ENCODE measurements around the gene HSD3B1.
A peak's percentile ranks its signal among the peaks of the same experiment; 100 is the strongest.

HSD3B1 gene

DNA sequence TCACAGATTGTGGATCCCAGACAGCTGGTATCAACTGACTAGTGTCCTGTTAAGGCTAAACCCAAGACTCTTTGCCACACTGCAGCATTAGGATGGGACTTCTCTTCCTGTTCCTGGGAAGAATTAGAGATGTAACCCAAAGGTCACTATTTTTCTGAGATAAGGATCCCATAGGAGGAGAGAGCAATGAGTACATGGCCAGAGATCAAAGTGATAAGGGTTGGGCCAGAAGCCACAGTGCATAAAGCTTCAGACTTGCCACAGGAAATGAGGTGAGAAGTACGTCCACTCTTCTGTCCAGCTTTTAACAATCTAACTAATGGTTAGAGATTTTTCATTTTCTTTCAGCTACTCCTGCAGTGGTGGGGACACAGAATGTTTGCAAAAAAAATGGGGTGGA is at the start of gene HSD3B1:
Gene HSD3B1 (plus strand): TSS at position 270 of the 400 bp plus-strand sequence. CDS start 267 bp downstream, outside the sequence.
- DNase-seq: no peak

DNA sequence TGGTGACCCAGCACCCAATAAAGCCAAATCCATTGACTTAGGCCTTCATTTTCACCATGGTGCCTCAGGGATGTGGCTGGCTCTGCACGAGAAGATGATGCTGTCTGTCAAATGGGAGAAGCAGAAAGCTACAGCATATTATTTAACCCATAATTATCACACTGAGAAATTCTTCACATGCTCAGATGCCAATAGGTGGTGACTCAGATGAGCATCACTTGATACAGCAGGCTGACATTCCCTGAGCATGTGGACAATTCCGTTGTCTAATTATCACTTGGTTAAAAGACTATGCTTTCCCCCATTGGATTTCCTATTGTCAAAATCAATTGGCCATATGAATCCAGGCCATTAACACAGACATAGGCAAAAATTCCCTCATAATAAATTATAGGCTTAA is 44.0 kb upstream of the HSD3B1 start:
- no peak for DNase-seq

DNA sequence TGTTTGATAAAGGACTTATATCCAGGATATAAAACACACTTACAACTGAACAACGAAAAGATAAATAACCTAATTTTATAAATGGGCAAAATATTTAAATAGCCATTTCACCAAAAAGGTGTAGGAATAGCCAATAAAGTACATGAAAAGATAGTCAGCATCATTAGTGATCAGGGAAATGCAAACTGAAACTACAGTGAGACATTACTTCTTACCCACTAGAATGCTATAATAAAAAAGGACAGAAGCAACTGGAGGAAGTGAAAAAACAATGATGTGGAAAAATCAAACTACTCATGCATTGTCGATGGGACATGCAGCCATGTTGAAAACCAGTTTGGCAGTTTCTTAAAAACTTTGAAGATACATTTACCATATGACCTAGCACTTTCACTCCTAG is 43.4 kb upstream of the HSD3B1 start:
- DNase-seq: no peak

DNA sequence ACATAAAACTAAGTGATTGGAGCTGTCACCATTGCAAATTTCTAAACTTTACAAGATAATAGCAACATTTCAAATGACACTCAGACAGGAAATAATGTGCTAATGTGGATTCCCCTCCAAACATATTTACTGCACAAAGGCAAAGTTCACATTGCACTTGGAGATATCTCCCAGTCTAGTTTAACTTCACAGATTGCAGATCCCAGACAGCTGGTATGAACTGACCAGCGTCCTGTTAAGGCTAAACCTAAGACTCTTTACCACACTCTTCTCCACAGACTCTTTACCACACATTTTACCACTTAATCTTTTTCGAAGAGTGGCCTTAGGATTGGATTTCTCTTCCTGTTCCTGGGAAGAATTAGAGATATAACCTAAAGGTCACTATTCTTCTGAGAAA is 40.6 kb upstream of the HSD3B1 start:
- no peak for DNase-seq

DNA sequence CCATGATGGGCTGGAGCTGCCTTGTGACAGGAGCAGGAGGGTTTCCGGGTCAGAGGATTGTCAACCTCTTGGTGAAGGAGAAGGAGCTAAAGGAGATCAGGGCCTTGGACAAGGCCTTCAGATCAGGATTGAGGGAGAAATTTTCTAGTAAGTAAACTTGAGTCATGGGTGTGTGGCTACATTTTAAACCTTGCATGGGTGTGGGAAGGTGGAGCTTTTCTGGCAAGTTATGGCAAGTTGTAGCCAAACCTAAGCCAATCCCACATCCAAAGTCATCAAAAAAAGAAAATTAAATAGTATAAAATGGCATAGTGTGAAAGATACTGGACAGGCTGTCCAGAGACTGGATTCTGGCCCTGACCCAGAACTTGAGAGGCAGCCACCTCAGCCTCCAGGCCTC is 39.8 kb upstream of the HSD3B1 start:
- DNase-seq: no peak

DNA sequence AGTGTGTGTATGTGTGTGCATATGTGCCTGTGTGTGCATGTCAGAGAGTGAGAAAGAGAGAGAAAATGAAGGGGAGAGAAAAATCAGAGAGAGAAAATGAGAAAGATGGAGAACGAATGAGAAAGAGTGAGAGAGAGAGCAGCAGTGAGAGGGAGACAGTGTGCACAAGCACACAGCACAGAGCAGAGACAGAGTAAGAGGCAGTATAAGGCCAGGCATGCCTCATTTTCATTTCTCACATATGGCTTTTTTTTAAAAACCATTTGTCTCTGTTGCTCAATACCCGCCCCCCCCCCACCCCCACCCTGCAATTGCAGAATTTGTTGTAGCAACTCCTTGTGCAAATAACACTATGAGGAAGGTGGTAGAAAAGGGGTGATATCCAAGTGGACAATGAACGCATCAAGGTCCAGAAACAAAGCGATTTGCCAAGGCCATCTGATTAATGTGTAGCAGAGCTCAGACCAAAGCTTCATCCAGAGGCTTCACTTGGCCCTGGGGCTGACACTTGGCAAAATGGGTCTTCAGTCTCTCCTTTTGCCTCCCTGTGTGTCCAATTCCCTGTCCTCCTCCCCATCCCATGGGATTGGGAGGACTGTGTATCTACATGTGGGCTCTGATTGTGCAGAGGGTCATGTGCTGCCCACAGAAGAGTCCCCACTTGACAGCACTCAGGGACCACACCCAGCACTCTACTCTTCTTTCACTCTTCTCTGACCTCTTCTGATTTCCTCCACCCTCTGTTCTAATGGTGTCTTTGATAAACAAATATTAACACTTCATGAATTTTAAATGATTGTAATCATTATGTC is 38.9 kb upstream of the HSD3B1 start:
- DNase-seq: no peak

DNA sequence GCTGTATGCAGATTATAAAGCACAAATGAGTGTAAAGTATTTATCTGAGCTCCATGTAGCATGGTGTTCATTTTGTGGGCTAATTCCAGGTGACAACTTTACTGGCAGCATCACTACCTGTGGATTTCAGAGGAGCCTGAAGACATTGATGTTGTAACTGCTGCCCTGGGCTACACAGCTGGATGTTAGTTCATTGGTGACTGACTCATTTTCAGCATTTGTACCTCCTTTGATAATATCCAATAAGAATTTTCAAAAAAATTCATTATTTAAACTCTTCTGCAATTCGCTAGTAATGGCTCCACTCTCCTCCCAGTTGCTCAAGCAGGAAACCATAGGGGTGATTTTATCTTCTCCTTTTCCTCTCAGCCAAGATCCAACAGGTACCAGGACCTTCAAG is 37.3 kb upstream of the HSD3B1 start:
- no peak for DNase-seq

DNA sequence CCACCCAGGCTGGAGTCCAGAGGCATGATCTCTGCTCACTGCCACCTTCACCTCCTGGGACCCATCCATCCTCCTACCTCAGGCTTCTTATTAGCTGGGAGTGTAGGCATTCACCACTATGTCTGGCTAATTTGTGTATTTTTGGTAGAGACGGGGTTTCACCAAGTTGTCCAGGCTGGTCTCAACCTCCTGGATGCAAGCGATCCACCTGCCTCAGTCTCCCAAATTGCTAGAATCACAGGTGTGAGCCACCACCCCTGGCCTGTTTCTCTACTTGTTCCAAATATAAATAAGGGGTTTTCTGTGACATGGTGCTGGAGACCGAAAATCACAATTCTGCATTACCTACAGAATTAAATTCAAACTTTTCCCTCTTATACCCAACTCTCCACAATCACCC is 36.6 kb upstream of the HSD3B1 start:
- DNase-seq: no peak

DNA sequence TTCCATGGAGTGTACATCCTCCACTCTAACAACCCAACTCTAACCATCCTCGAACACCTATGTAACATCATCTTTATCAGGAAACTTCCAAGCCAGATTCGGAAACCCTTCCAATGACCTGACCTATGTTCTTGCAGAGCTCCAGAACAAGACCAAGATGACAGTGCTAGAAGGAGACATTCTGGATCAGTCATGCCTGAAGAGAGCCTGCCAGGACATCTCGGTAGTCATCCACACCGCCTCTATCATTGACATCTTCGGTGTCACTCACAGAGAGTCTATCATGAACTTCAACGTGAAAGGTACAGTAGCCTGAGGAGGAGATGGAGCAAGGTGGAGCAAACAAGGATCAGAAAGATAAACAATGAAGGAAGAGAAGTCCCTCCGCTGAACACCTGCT is 36.1 kb upstream of the HSD3B1 start:
- no peak for DNase-seq

DNA sequence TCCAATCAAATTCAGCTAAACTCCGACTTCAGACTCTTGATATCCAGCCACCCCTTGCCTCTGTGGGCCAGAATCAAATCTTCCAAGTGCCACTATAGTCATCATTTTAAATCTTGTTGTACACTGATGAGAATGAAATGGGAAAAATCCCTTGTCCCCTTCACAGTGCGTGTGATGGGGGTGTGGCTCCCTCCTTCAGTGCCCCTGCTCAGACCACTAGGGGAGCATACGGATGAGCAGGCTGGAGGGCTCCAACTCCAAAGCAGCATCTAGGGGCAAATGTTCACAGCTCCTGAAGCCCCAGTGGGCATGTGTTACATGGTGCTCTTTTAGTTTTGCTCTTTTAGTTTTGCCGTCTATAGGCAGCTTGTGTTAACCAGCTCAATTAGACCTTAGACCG is 35.4 kb upstream of the HSD3B1 start:
- DNase-seq: no peak

DNA sequence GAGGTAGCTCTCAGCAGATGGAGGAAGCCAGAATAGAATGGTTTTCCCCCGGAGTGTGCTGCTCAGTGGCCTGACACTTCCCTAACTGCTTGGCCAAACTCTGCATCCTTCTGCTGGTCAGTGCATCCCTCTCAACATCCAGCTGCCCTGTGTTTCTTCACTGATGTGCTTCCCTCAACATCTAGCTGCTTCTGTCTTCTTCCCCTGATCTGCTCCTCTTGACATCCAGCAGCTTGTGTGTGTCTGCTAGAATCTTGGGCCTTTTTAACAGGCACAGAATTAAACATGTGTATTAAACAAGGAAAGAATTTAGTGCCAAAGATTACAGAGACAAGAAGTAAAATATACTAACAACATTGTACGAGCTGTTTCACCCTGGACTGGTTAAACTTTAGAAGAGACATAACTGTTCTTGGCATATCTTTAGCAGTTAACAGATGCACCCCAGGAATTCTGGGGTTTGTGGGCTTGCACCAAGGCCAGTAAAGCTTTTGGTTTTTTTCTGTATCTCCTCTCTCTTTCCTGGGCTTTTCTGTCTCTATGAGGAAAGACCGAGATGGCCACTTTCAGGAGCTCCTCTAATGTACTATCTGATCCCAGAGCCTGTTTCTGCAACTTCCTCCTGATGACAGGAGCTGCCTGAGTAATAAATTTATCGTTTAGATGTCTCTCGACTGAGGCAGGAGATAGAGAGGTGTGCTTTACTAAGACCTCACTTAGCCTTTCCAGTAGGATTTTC is 34.8 kb upstream of the HSD3B1 start:
- no peak for DNase-seq

DNA sequence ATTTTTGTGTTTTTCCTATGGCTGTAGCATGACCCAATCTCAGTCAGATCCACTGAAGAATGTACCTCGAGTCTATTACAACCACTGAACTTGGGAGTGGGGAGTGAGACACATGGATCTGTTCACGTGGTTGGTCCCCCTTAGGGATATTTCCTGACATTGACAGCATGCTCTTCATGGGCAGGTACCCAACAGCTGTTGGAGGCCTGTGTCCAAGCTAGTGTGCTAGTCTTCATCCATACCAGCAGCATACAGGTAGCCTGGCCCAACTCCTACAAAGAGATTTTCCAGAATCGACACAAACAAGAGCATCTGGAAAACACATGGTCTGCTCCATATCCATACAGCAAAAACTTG is 34.2 kb upstream of the HSD3B1 start:
- DNase-seq: no peak

DNA sequence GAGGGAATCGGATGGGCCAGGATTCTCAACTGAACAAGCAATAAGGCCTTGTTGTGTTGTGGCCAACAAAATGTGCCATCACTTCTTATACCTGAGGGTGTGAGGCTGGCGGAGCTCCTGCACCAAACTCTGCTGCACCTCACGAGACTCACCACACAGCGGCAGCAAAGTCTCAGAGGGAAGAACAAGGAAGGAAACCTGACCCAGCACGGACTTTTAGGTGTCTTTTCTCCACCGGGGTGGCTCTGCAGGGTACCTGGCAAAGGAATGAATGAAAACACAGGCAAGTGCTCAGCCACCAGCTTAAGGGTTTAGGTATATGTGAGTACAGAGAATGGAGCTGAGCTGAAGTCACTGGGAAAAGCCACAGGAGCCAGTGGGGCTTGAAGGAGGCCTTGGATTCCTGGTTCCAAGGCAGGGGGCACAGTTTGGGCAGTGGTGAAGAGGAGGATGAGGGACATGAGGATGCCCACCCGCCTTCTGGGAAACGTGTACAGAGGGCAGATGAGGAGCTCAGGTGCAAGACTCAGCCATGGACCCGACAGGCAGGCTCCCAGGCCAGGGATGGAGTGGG is 31.1 kb upstream of the HSD3B1 start:
- DNase-seq: peak; percentile 43

DNA sequence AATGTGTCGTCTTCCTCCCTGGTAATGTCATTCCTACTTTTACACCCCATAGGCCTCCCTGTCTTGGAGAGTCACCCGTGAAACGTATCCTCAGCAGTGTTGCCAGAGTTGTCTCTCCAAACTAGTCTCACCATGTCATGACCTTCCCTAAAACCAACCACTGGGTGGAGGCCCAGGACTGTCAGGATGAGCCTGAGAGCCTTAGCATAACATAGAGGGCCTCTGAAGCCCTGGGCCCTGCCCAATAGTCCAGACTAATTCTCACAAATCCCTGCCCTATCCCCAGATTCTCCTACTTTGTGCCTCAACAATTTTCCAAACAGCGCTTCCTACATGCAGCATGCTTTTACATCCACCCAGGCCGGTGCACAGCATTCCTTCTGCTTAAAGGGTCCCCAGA is 29.3 kb upstream of the HSD3B1 start:
- no peak for DNase-seq

DNA sequence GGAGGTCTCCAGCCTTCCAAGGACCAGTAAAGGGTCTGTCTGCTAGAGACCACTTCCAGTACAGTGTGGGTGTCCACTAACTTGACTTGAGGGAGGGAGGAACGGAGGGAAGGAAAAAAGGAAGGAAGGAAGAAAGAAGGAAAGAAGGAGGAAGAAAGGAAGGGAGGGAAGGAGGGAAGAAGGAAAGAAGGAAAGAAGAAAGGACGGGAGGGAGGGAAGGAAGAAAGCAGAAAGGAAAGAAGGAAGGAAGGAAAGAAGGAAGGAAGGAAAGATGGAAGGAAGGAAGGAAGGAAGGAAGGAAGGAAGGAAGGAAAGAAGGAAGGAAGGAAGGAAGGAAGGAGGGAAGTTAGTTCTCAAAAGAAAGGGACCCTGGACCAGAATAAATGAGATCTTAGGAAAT is 26.8 kb upstream of the HSD3B1 start:
- no peak for DNase-seq

DNA sequence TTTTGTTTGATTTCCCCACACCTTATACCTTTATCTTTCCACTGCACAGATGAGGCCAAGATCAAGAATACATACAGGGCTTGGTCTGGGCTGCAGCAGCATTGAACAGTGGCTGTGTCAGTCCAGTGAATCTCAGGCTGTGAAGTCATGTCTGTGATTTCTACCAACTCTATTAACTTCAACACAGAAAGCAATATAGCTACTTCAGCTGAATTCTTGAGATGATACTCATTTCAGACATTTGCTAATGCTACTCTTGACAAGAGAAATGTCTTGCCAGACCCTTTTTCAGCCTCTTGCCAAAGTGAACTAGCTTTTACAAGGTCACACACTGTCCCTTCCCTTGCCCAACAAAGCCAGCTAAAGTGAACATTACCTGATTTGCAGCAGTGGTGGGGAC is 25.1 kb upstream of the HSD3B1 start:
- DNase-seq: no peak

DNA sequence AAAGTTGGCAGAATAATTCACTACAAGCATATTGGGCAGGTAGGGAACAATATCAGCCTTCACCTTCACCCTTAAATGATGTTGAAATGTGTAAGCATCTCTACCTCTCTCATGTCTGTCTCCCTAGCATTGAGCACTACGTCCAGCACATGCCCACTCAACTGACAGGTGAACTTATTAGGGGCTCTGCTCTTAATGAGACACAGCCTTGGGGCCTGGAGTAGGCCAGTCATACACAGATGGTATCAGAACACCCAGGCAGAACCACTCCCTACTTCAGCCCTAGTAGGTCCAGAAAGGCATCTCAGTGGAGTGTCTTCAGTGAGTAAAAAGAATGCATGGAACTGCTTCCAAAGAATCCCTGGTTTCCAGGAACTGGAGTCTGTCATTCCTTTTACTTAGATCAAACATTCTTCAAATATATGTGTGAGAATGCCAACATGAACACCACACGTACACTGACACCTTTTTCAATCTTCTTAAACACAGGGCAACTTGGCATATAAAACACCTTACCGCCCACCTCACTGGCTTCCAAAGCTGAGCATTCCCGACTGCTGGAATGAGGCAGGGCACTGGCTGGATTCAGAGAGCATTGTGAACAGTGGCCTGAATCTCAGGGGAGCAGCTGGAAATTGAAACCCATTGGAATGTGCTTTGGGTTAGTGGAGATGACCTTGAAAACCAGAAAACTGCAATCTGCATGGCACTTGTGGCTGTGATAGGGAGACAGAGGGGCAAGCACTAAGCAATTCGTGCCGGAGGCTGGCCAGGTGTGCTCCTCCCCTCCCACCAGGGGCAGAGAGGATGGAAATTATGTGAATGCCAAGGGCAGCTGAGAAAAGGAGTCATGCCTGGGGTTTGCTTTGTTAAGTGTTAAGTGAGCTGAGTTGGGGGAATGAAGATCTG is 24.2 kb upstream of the HSD3B1 start:
- DNase-seq: no peak

DNA sequence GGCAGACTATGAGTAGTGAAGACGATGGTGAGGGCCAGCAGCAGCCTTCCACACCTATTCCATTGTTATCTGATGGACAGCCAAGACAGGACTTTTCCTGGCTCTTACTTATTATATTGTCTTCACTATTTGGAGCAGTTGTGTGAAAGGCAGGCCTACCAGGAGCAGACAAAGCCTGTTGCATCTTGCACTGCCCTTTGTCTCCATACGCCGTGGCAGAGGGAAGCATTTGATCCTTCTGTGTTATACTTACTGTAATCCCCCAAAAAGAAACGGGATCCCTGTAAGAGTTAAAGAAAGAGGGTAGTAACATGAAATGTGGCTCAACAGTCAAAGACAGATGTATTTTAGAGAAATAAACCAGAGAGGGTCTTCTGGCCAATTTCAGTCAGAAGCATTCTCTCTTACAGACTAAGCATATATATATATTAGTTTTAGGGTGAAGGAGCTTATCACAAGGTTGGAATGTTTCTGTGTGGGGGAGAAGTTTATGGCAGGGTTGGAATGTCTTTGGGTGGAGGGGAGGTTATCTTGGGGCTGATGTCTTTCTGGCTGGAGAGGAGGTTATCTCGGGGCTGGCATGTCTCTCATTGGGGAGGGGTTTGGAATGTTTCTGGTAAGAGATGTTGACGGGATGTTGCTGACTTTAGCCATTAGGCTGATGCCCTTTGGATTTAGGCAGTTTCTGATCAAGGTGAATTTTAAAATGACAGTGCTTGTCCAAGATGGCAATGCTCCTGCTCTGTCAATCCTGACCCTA is 23.4 kb upstream of the HSD3B1 start:
- no peak for DNase-seq

DNA sequence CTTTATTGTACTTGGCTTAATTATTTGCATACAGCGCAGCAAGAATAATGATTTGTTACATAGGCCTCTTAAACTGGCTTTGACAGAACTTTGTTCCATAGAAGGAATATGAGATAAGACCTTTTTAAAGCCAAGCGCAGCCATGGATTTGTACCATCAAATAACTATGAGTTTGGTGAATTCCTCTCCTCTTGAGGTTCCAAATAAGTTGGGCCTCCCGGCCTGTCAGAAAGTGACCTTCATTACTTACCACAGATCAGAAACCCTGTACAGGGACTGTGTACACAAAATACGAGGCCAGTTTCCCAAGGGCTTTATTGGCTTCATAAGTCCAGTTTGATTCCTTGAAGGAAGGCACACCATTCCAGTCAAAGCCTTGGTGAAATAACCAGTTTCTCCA is 21.8 kb upstream of the HSD3B1 start:
- DNase-seq: no peak

DNA sequence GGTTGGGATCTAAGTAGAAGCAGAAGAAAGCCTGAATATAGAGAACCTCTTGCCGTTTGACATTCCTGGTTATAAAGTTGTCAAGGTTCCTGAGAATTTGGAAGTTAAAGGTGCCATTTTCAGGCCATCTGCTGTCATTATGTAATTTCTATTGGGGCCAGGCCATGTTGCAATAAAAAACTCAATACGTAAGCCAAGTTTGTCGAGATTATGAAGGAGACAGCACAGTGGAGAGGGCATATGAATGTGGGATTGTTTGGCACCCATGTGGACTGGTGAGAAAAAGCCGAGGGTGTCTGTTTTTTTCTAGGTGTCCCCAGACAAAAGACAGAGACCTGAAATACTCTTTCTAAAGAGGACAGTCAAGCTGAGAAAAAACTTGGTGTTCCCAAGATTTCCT is 18.8 kb upstream of the HSD3B1 start:
- no peak for DNase-seq

DNA sequence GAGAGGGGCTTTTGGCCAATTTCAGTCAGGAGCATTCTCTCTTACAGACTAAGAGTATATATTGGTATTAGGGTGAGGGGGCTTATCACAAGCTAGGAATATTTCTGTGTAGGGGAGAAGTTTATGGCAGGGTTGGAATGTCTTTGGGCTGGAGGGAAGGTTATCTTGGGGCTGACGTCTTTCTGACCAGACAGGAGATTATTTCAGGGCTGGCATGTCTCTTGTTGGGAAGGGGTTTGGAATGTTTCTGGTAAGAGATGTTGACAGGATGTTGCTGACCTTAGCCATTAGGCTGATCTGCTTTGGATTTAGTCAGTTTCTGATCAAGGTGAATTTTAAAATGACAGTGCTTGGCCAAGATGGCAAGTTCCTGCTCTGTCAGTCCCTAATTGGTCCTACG is 17.8 kb upstream of the HSD3B1 start:
- no peak for DNase-seq

DNA sequence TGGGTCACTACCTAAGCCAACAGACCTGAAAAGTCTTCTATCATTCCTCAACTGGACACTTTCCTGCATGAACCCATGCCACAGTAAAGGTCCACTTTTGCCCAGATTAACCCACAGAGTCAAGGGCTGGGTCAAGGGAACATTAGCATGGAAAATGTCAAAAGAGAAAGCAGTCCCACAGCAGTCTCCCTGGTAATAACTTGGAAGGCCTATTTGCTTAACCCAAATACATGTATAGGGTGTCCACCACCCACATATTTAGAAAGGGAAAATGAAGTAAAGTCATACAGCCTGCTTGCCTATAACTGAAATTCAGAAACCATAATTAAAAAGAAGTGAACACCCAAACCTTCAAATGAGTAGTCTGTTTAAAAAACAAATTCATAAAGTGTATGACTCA is 16.1 kb upstream of the HSD3B1 start:
- no peak for DNase-seq

Data from right hindlimb (tissue), 1 donor.